Lung (tissue), 16 donors: Measurements from ENCODE around the gene L3MBTL2. TPM values are rescaled to one million over a fixed set of nuclear protein-coding genes. Genes with fewer than 3 reads are reported as not detected.

Source experiments
- ATAC-seq: fragments of 200-7000 bp; cut with Tn5 transposase; one replicate; pipeline ENCODE4 v1.9.1; 2020; ENCODE audit warnings: moderate number of reproducible peaks; ENCODE audit not compliant: insufficient read depth, low FRiP score
- DNase-seq, 3 donors: peaks; one replicate each; pipeline ENCODE4 v3.0.0-alpha.2; 2013 to 2017
- H3K27ac ChIP-seq, 2 donors: one replicate each; pipeline ENCODE4 v1.5.1; 2013; ENCODE audit warnings: mild to moderate bottlenecking in 2 of 2, moderate library complexity in 2 of 2, control low read depth in 1 of 2, inconsistent platforms in 1 of 2, low read depth in 1 of 2, low read length in 1 of 2
- H3K27me3 ChIP-seq, 3 donors: one replicate each; pipeline ENCODE4 v1.5.1; 2013; ENCODE audit warnings: low read length in 2 of 3; ENCODE audit not compliant: control insufficient read depth in 3 of 3, insufficient read depth in 3 of 3
- H3K36me3 ChIP-seq, 4 donors: one replicate each; pipeline ENCODE4 v1.5.1; 2013; ENCODE audit warnings: low read length in 4 of 4, mild to moderate bottlenecking in 1 of 4, moderate library complexity in 1 of 4; ENCODE audit not compliant: control insufficient read depth in 4 of 4, insufficient read depth in 4 of 4
- H3K4me1 ChIP-seq, 5 donors: one replicate each; pipeline ENCODE4 v1.5.1; 2013; ENCODE audit warnings: low read length in 5 of 5, mild to moderate bottlenecking in 2 of 5, moderate library complexity in 1 of 5; ENCODE audit not compliant: control insufficient read depth in 5 of 5, insufficient read depth in 5 of 5
- H3K4me3 ChIP-seq: one replicate; pipeline ENCODE4 v1.5.1; 2013; ENCODE audit warnings: mild to moderate bottlenecking, control low read depth, moderate library complexity
- H3K9ac ChIP-seq, 2 donors: one replicate each; pipeline ENCODE4 v1.5.1; 2013; ENCODE audit warnings: low read length in 2 of 2, control low read depth in 1 of 2; ENCODE audit not compliant: insufficient read depth in 1 of 2
- H3K9me3 ChIP-seq, 4 donors: one replicate each; pipeline ENCODE4 v1.5.1; 2013; ENCODE audit warnings: low read length in 3 of 4, mild to moderate bottlenecking in 1 of 4, moderate library complexity in 1 of 4; ENCODE audit not compliant: control insufficient read depth in 4 of 4, insufficient read depth in 3 of 4
- CTCF ChIP-seq: IDR thresholded peaks from 2 replicates; pipeline ENCODE4 v1.5.1; 2012; ENCODE audit warnings: mild to moderate bottlenecking; ENCODE audit errors: control extremely low read depth, extremely low read depth
- WGBS, 2 donors: extraction: QIAGEN DNeasy Blood & Tissue Kit; methylation state at CpG; one replicate each; pipeline ENCODE4 v1.1.7; 2013; 5-methylcytosine and 5-hydroxymethylcytosine counted together
- long read RNA-seq, 5 donors: transcript quantifications; one replicate each; lab custom pipeline, GENCODE V29; 2026
- polyA plus RNA-seq, 2 donors: library from polyadenylated mRNA; stranded (reverse); fragments of 200-250 nt; gene quantifications; one replicate each; pipeline ENCODE4 v1.2.1, GENCODE V29; 2013
- total RNA-seq, 2 donors: library from RNA; depleted of rRNA in 1 of 2; stranded (reverse); fragments of >200 nt in 1 of 2; gene quantifications; one replicate each; pipeline ENCODE4 v1.2.1, GENCODE V29; 2014 to 2021
- donor health status: control.
- donor health status: control.
- donor health status: Bipolar disorder and iron deficiency.
- donor health status: healthy.
- donor health status: DM: yes; HTN: yes; CAD: no.

L3MBTL2 gene
- 10 to 100 TPM; 21.2 to 28.6 TPM for total RNA-seq
- 10 to 100 TPM; 11.2 to 18.0 TPM for polyA plus RNA-seq
- long read RNA-seq, donor 1, partial matches to known transcripts = 0 of 4 reads
- long read RNA-seq, donor 1, other reads (novel, unspliced or antisense) = 0 of 4 reads
- long read RNA-seq, donor 2, partial matches to known transcripts = 8 of 9 reads
- long read RNA-seq, donor 2, other reads (novel, unspliced or antisense) = 0 of 9 reads
- long read RNA-seq, donor 3 = 0 reads
- long read RNA-seq, donor 4 = 0 reads
- long read RNA-seq, donor 5, partial matches to known transcripts = 15 of 18 reads
- long read RNA-seq, donor 5, other reads (novel, unspliced or antisense) = 0 of 18 reads

GRCh38 chr22:41204992-41205900 is at the start of gene L3MBTL2:
TSS of gene L3MBTL2 (plus strand) at chr22:41205312. CDS start at chr22:41205363, 51 bp downstream.
- Histone ChIP-seq H3K9me3 (no peaks in the 10 kb centered on the region), H3K4me3 (peak within 1 kb of the TSS; percentile 83), H3K27me3 (no peaks in the 10 kb centered on the region), H3K4me1 (peaks cover 0 to 7% (median 4%) of the 10 kb centered on the region in 5 donors), H3K27ac (peak within 1 kb of the TSS; percentile 58 to 90), H3K36me3 (peaks cover 0 to 9% (median 3%) of the 10 kb centered on the region in 4 donors), H3K9ac (peak within 1 kb of the TSS; percentile 75 to 89)
- ATAC-seq = peak; percentile 99
- peak; percentile 95 to 98 (median 97) for DNase-seq
- no peak for TF ChIP-seq CTCF
- WGBS, 2 donors = 2 to 3% methylated on average over 46 to 47 of the region's 47 CpGs

- no peak for DNase-seq
- Histone ChIP-seq H3K9ac (no peak overlapping the region), H3K27me3 (no peaks in the 10 kb centered on the region), H3K36me3 (peaks cover 48 to 84% (median 75%) of the 10 kb centered on the region in 4 donors), H3K4me3 (no peak overlapping the region), H3K4me1 (peaks cover 0 to 2% (median 0%) of the 10 kb centered on the region in 5 donors), H3K27ac (no peak overlapping the region), H3K9me3 (no peaks in the 10 kb centered on the region)
- no peak for ATAC-seq
- WGBS, 2 donors = 62 to 83% methylated on average over 4 of the region's 4 CpGs
- TF ChIP-seq CTCF = no peak
These were observed 48.0 kb upstream of the L3MBTL2 start for GRCh38 chr22:41157083-41157482.

GRCh38 chr22:41169157-41169556 is 36.0 kb upstream of the L3MBTL2 start:
- H3K9me3 ChIP-seq = no peaks in the 10 kb centered on the region
- ATAC-seq (no peak), DNase-seq (no peak)
- no peak for TF ChIP-seq CTCF
- WGBS, 2 donors = 91 to 94% methylated on average over 8 of the region's 8 CpGs
- H3K36me3 ChIP-seq = peaks cover 30 to 59% (median 43%) of the 10 kb centered on the region in 4 donors
- H3K27ac ChIP-seq = no peak overlapping the region
- no peak overlapping the region for H3K4me3 ChIP-seq
- H3K9ac ChIP-seq = no peak overlapping the region
- H3K27me3 ChIP-seq = no peaks in the 10 kb centered on the region
- H3K4me1 ChIP-seq = peaks cover 0 to 4% (median 0%) of the 10 kb centered on the region in 5 donors
